ENCODE measurements around the gene FOCAD.

GRCh38 chr9:20692554-20692953 lies 8.5 kb downstream of the FOCAD start:
- TF ChIP-seq CTCF (IDR thresholded peaks at IDR 0.05; ENCODE audit: low read length) (no peak), EZH2 (optimal IDR thresholded peaks at IDR 0.05; ENCODE audit: low read depth, low read length) (no peak), EZH2phosphoT487 (IDR thresholded peaks at IDR 0.05; ENCODE audit: low read length) (no peak)
